ENCODE results near the gene TSC2.

DNA sequence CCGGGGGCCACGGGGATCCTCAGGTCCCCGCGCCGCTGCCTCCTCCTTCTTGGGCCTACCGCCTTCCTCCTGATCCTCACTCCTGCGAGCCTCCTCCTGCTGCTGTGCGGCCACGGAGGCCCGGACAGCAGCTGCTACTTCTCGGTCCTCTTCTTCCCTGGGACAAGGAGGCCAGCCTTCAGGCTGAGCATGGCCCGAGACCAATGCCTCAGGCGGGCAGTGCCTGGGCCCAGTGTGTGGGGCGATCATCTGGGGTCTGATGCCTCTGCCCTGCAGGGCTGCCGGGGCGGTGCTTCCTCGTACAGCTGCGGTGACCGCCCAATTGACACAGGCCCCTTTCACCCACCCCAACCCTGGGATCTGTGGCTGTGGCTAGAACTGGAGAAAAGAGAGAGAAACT is 46.8 kb upstream of the TSC2 start:
- TF ChIP-seq, protein P1, sequence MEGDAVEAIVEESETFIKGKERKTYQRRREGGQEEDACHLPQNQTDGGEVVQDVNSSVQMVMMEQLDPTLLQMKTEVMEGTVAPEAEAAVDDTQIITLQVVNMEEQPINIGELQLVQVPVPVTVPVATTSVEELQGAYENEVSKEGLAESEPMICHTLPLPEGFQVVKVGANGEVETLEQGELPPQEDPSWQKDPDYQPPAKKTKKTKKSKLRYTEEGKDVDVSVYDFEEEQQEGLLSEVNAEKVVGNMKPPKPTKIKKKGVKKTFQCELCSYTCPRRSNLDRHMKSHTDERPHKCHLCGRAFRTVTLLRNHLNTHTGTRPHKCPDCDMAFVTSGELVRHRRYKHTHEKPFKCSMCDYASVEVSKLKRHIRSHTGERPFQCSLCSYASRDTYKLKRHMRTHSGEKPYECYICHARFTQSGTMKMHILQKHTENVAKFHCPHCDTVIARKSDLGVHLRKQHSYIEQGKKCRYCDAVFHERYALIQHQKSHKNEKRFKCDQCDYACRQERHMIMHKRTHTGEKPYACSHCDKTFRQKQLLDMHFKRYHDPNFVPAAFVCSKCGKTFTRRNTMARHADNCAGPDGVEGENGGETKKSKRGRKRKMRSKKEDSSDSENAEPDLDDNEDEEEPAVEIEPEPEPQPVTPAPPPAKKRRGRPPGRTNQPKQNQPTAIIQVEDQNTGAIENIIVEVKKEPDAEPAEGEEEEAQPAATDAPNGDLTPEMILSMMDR (IDR thresholded peaks at IDR 0.05) = no peak
- TF ChIP-seq POLR2A (IDR thresholded peaks at IDR 0.05) = no peak
